Measurements from ENCODE around the gene POLR2C.

The POLR2C gene

GRCh38 chr16:57452021-57452420 is 10.5 kb upstream of the POLR2C start:
- peak; percentile 6 for DNase-seq (ENCODE audit: low read depth)

- no peak for DNase-seq (ENCODE audit: low read depth)
Measured at GRCh38 chr16:57462978-57463362, 491 bp downstream of the POLR2C start.

- no peak for DNase-seq (ENCODE audit: low read depth)
Measured at GRCh38 chr16:57464523-57464922, 2.0 kb downstream of the POLR2C start.

GRCh38 chr16:57468346-57468745 is 5.9 kb downstream of the POLR2C start:
- DNase-seq (ENCODE audit: low read depth): no peak

GRCh38 chr16:57469046-57469445 is 6.6 kb downstream of the POLR2C start:
- no peak for DNase-seq (ENCODE audit: low read depth)

- DNase-seq (ENCODE audit: low read depth): peak; percentile 32
Measured at GRCh38 chr16:57469917-57470470, 7.5 kb downstream of the POLR2C start.

- peak; percentile 44 for DNase-seq (ENCODE audit: low read depth)
Measured at GRCh38 chr16:57470711-57471110, 8.2 kb downstream of the POLR2C start.

GRCh38 chr16:57471209-57471608 is 8.7 kb downstream of the POLR2C start:
- no peak for DNase-seq (ENCODE audit: low read depth)

- no peak for DNase-seq (ENCODE audit: low read depth)
Measured at GRCh38 chr16:57471852-57472664, 9.6 kb downstream of the POLR2C start.

- no peak for DNase-seq (ENCODE audit: low read depth)
Measured at GRCh38 chr16:57472665-57473060, 10.2 kb downstream of the POLR2C start.

- DNase-seq (ENCODE audit: low read depth): no peak
Measured at GRCh38 chr16:57473176-57473840, 10.8 kb downstream of the POLR2C start.

GRCh38 chr16:57473906-57474305 is 11.4 kb downstream of the POLR2C start:
- DNase-seq (ENCODE audit: low read depth): no peak

- no peak for DNase-seq (ENCODE audit: low read depth)
Measured at GRCh38 chr16:57474671-57475661, 12.5 kb downstream of the POLR2C start.

- no peak for DNase-seq (ENCODE audit: low read depth)
Measured at GRCh38 chr16:57475711-57476339, 13.3 kb downstream of the POLR2C start.

- DNase-seq (ENCODE audit: low read depth): no peak
Measured at GRCh38 chr16:57476546-57477410, 14.3 kb downstream of the POLR2C start.

- no peak for DNase-seq (ENCODE audit: low read depth)
Measured at GRCh38 chr16:57477531-57478202, 15.2 kb downstream of the POLR2C start.

- DNase-seq (ENCODE audit: low read depth): no peak
Measured at GRCh38 chr16:57478396-57479204, 16.1 kb downstream of the POLR2C start.

- DNase-seq (ENCODE audit: low read depth): peak; percentile 71
Measured at GRCh38 chr16:57479205-57479975, 16.9 kb downstream of the POLR2C start.

Measured in fibroblast of gingiva (primary cell).